ENCODE measurements around the gene ZNF486.
"Not testable (repeated sequence)": the region's sequence is repeated elsewhere in the genome, so short reads cannot be mapped to it uniquely, and the experiment has no call there.

DNA sequence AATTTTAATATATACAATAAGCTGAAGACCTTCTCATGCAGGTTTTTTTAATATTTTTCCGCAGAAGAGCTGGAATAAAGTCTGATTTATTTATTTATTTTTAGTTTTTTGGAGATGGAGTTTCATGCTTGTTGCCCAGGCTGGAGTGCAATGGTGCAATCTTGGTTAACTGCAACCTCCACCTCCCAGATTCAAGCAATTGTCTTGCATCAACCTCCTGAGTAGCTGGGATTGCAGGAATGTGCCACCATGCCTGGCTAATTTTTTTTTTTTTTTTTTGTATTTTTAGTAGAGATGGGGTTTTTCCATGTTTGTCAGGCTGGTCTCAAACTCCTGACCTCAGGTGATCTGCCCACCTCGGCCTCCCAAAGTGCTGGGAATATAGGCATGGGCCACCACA, 34.1 kb upstream of the ZNF486 start:
- not testable (repeated sequence) for TF ChIP-seq POLR2A (IDR thresholded peaks at IDR 0.05)
- TF ChIP-seq, protein P1, sequence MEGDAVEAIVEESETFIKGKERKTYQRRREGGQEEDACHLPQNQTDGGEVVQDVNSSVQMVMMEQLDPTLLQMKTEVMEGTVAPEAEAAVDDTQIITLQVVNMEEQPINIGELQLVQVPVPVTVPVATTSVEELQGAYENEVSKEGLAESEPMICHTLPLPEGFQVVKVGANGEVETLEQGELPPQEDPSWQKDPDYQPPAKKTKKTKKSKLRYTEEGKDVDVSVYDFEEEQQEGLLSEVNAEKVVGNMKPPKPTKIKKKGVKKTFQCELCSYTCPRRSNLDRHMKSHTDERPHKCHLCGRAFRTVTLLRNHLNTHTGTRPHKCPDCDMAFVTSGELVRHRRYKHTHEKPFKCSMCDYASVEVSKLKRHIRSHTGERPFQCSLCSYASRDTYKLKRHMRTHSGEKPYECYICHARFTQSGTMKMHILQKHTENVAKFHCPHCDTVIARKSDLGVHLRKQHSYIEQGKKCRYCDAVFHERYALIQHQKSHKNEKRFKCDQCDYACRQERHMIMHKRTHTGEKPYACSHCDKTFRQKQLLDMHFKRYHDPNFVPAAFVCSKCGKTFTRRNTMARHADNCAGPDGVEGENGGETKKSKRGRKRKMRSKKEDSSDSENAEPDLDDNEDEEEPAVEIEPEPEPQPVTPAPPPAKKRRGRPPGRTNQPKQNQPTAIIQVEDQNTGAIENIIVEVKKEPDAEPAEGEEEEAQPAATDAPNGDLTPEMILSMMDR (IDR thresholded peaks at IDR 0.05): not testable (repeated sequence)
